ENCODE measurements around the gene RAB39A. TPM values are rescaled to one million over a fixed set of nuclear protein-coding genes. Genes with fewer than 3 reads are reported as not detected.
"Not testable (repeated sequence)": the region's sequence is repeated elsewhere in the genome, so short reads cannot be mapped to it uniquely, and the experiment has no call there.

Gene RAB39A
- total and polyA plus RNA-seq, 7 experiments from 2014 or later = 0.10 to 1.6 (median 0.38) TPM; not detected in 4

GRCh38 chr11:107915229-107915628 lies 13.0 kb upstream of the RAB39A start:
- Mint-ChIP-seq H3K4me3 (no peak overlapping the region), H3K27me3 (peaks cover 0 to 19% (median 11%) of the 10 kb centered on the region in 5 donors), H3K9me3 (peaks cover 0 to 4% (median 0%) of the 10 kb centered on the region in 11 donors), H3K4me1 (peaks cover 0 to 6% (median 0%) of the 10 kb centered on the region in 7 donors), H3K36me3 (no peaks in the 10 kb centered on the region), H3K27ac (no peak overlapping the region)
- POLR2A ChIA-PET = no interaction called here
- Histone ChIP-seq H3K4me1 (ENCODE audit: control insufficient read depth in 2 of 2, insufficient read depth in 2 of 2, low read length in 2 of 2) (no peaks in the 10 kb centered on the region), H3K4me3 (ENCODE audit: low read length) (no peak overlapping the region), H3K36me3 (ENCODE audit: control insufficient read depth in 2 of 3, insufficient read depth in 3 of 3, low read length in 3 of 3) (no peaks in the 10 kb centered on the region), H3K9me3 (ENCODE audit: control insufficient read depth in 2 of 3, low read length in 3 of 3) (no peaks in the 10 kb centered on the region), H3K27ac (ENCODE audit: low read depth, low read length) (no peak overlapping the region), H3K27me3 (ENCODE audit: control insufficient read depth in 2 of 2, insufficient read depth in 2 of 2, low read length in 2 of 2) (no peaks in the 10 kb centered on the region)
- ATAC-seq (no peak), DNase-seq (no peak)
- intact Hi-C loops (cut with micrococcal nuclease) = no loop called here
- CTCF ChIA-PET = interaction anchor here (0.9 kb wide), 1 partner anchor 736 kb away, joined by 3 read pairs; no protein-coding TSS in a partner anchor

- Histone ChIP-seq H3K4me1 (ENCODE audit: control insufficient read depth in 2 of 2, insufficient read depth in 2 of 2, low read length in 2 of 2) (no peaks in the 10 kb centered on the region), H3K9me3 (ENCODE audit: control insufficient read depth in 2 of 3, low read length in 3 of 3) (no peaks in the 10 kb centered on the region), H3K36me3 (ENCODE audit: control insufficient read depth in 2 of 3, insufficient read depth in 3 of 3, low read length in 3 of 3) (no peaks in the 10 kb centered on the region), H3K27ac (ENCODE audit: low read depth, low read length) (no peak overlapping the region), H3K27me3 (ENCODE audit: control insufficient read depth in 2 of 2, insufficient read depth in 2 of 2, low read length in 2 of 2) (no peaks in the 10 kb centered on the region), H3K4me3 (ENCODE audit: low read length) (no peak overlapping the region)
- DNase-seq = peak in 5 of 9 donors; percentile 10 to 38 (median 22)
- Mint-ChIP-seq H3K36me3 (no peaks in the 10 kb centered on the region), H3K4me3 (no peak overlapping the region), H3K27ac (no peak overlapping the region), H3K9me3 (peaks cover 0 to 2% (median 0%) of the 10 kb centered on the region in 11 donors), H3K27me3 (peaks cover 0 to 27% (median 11%) of the 10 kb centered on the region in 5 donors), H3K4me1 (peaks cover 0 to 6% (median 0%) of the 10 kb centered on the region in 7 donors)
- CTCF ChIA-PET = interaction anchor here (0.6 kb wide), 2 partner anchors 20 to 221 kb away, joined by 3 to 4 read pairs; no protein-coding TSS in a partner anchor
- no peak for ATAC-seq
- intact Hi-C loops (cut with micrococcal nuclease) = loop anchor here in 1 of 2 donors (1.0 kb wide), 1 partner anchor 732 kb away; no protein-coding TSS in a partner anchor
- POLR2A ChIA-PET = no interaction called here
Measured at GRCh38 chr11:107916671-107917241, 11.5 kb upstream of the RAB39A start.

- H3K27me3 ChIP-seq (ENCODE audit: control insufficient read depth in 2 of 2, insufficient read depth in 2 of 2, low read length in 2 of 2) = peaks cover 3 to 8% of the 10 kb centered on the region in 2 donors
- DNase-seq = no peak
- Mint-ChIP-seq H3K9me3 (peaks cover 0 to 10% (median 5%) of the 10 kb centered on the region in 11 donors), H3K4me3 (no peak overlapping the region), H3K36me3 (peaks cover 0 to 10% (median 7%) of the 10 kb centered on the region in 5 donors), H3K27ac (no peak overlapping the region), H3K4me1 (peaks cover 0 to 5% (median 1%) of the 10 kb centered on the region in 7 donors), H3K27me3 (peaks cover 11 to 62% (median 43%) of the 10 kb centered on the region in 5 donors)
- H3K27ac ChIP-seq (ENCODE audit: low read depth, low read length) = no peak overlapping the region
- no peaks in the 10 kb centered on the region for H3K4me1 ChIP-seq (ENCODE audit: control insufficient read depth in 2 of 2, insufficient read depth in 2 of 2, low read length in 2 of 2)
- no peaks in the 10 kb centered on the region for H3K9me3 ChIP-seq (ENCODE audit: control insufficient read depth in 2 of 3, low read length in 3 of 3)
- intact Hi-C loops (cut with micrococcal nuclease) = loop anchor here in 1 of 2 donors (10.0 kb wide), 2 partner anchors 357 to 743 kb away; partner anchors contain the start of genes ALKBH8 and DDX10
- ATAC-seq = no peak
- CTCF ChIA-PET = no interaction called here
- POLR2A ChIA-PET = no interaction called here
- no peaks in the 10 kb centered on the region for H3K36me3 ChIP-seq (ENCODE audit: control insufficient read depth in 2 of 3, insufficient read depth in 3 of 3, low read length in 3 of 3)
- H3K4me3 ChIP-seq (ENCODE audit: low read length) = no peak overlapping the region
Measured at GRCh38 chr11:107921997-107922396, 6.3 kb upstream of the RAB39A start.

- H3K27ac ChIP-seq (ENCODE audit: low read depth, low read length); H3K4me3 Mint-ChIP-seq; POLR2A ChIA-PET; H3K4me1 ChIP-seq (ENCODE audit: control insufficient read depth in 2 of 2, insufficient read depth in 2 of 2, low read length in 2 of 2); ATAC-seq; H3K9me3 ChIP-seq (ENCODE audit: control insufficient read depth in 2 of 3, low read length in 3 of 3); H3K27ac Mint-ChIP-seq; H3K4me1 Mint-ChIP-seq; H3K36me3 ChIP-seq (ENCODE audit: control insufficient read depth in 2 of 3, insufficient read depth in 3 of 3, low read length in 3 of 3); CTCF ChIA-PET; DNase-seq; H3K4me3 ChIP-seq (ENCODE audit: low read length): not testable (repeated sequence)
- intact Hi-C loops (cut with micrococcal nuclease) = loop anchor here in 1 of 2 donors (10.0 kb wide), 2 partner anchors 359 to 741 kb away; partner anchors contain the start of genes ALKBH8 and DDX10
- Mint-ChIP-seq H3K27me3 (peaks cover 18 to 60% (median 46%) of the 10 kb centered on the region in 5 donors), H3K36me3 (peaks cover 0 to 14% (median 7%) of the 10 kb centered on the region in 5 donors), H3K9me3 (peaks cover 0 to 14% (median 5%) of the 10 kb centered on the region in 11 donors)
- peaks cover 3 to 11% of the 10 kb centered on the region in 2 donors for H3K27me3 ChIP-seq (ENCODE audit: control insufficient read depth in 2 of 2, insufficient read depth in 2 of 2, low read length in 2 of 2)
Measured at GRCh38 chr11:107923519-107923918, 4.7 kb upstream of the RAB39A start.

GRCh38 chr11:107924306-107924705 lies 3.9 kb upstream of the RAB39A start:
- ChIA-PET POLR2A (no interaction called here), CTCF (no interaction called here)
- ATAC-seq = no peak
- H3K27ac Mint-ChIP-seq = no peak overlapping the region
- Histone ChIP-seq H3K27me3 (ENCODE audit: control insufficient read depth in 2 of 2, insufficient read depth in 2 of 2, low read length in 2 of 2) (peaks cover 3 to 13% of the 10 kb centered on the region in 2 donors), H3K9me3 (ENCODE audit: control insufficient read depth in 2 of 3, low read length in 3 of 3) (no peaks in the 10 kb centered on the region), H3K4me1 (ENCODE audit: control insufficient read depth in 2 of 2, insufficient read depth in 2 of 2, low read length in 2 of 2) (peaks cover 6 to 7% of the 10 kb centered on the region in 2 donors), H3K36me3 (ENCODE audit: control insufficient read depth in 2 of 3, insufficient read depth in 3 of 3, low read length in 3 of 3) (no peaks in the 10 kb centered on the region), H3K27ac (ENCODE audit: low read depth, low read length) (no peak overlapping the region), H3K4me3 (ENCODE audit: low read length) (no peak overlapping the region)
- peaks cover 5 to 14% (median 10%) of the 10 kb centered on the region in 7 donors for H3K4me1 Mint-ChIP-seq
- H3K4me3 Mint-ChIP-seq = no peak overlapping the region
- H3K27me3 Mint-ChIP-seq = peaks cover 25 to 60% (median 51%) of the 10 kb centered on the region in 5 donors
- peaks cover 0 to 14% (median 7%) of the 10 kb centered on the region in 5 donors for H3K36me3 Mint-ChIP-seq
- intact Hi-C loops (cut with micrococcal nuclease) = loop anchor here in 1 of 2 donors (10.0 kb wide), 2 partner anchors 360 to 740 kb away; partner anchors contain the start of genes ALKBH8 and DDX10
- DNase-seq = no peak
- peaks cover 0 to 14% (median 5%) of the 10 kb centered on the region in 11 donors for H3K9me3 Mint-ChIP-seq

- POLR2A ChIA-PET = no interaction called here
- H3K27ac ChIP-seq (ENCODE audit: low read depth, low read length) = no peak overlapping the region
- no peak overlapping the region for H3K27ac Mint-ChIP-seq
- CTCF ChIA-PET = no interaction called here
- peaks cover 35 to 64% (median 53%) of the 10 kb centered on the region in 5 donors for H3K27me3 Mint-ChIP-seq
- H3K36me3 Mint-ChIP-seq = peaks cover 0 to 14% (median 7%) of the 10 kb centered on the region in 5 donors
- no peak overlapping the region for H3K4me3 ChIP-seq (ENCODE audit: low read length)
- H3K4me1 Mint-ChIP-seq = peaks cover 5 to 15% (median 11%) of the 10 kb centered on the region in 7 donors
- DNase-seq (no peak), ATAC-seq (no peak)
- H3K4me3 Mint-ChIP-seq = peak overlapping the region in 5 of 10 donors; percentile 42 to 84 (median 64)
- H3K9me3 Mint-ChIP-seq = peaks cover 0 to 14% (median 7%) of the 10 kb centered on the region in 11 donors
- H3K27me3 ChIP-seq (ENCODE audit: control insufficient read depth in 2 of 2, insufficient read depth in 2 of 2, low read length in 2 of 2) = peaks cover 3 to 15% of the 10 kb centered on the region in 2 donors
- intact Hi-C loops (cut with micrococcal nuclease) = loop anchor here in 1 of 2 donors (5.0 to 10.0 kb wide), 4 partner anchors 65 to 737 kb away; partner anchors contain the start of genes ALKBH8 and DDX10
- no peaks in the 10 kb centered on the region for H3K36me3 ChIP-seq (ENCODE audit: control insufficient read depth in 2 of 3, insufficient read depth in 3 of 3, low read length in 3 of 3)
- H3K9me3 ChIP-seq (ENCODE audit: control insufficient read depth in 2 of 3, low read length in 3 of 3) = no peaks in the 10 kb centered on the region
- peaks cover 6 to 7% of the 10 kb centered on the region in 2 donors for H3K4me1 ChIP-seq (ENCODE audit: control insufficient read depth in 2 of 2, insufficient read depth in 2 of 2, low read length in 2 of 2)
Measured at GRCh38 chr11:107927559-107927958, 689 bp upstream of the RAB39A start.

All from naive thymus-derived CD4-positive, alpha-beta T cell (primary cell).